ENCODE data around the gene ZC3H4. TPM values are rescaled to one million over a fixed set of nuclear protein-coding genes. Genes with fewer than 3 reads are reported as not detected.

Gene ZC3H4
- total RNA-seq, 2 experiments from 2014 or later: 84.3 to 86.0 TPM

DNA sequence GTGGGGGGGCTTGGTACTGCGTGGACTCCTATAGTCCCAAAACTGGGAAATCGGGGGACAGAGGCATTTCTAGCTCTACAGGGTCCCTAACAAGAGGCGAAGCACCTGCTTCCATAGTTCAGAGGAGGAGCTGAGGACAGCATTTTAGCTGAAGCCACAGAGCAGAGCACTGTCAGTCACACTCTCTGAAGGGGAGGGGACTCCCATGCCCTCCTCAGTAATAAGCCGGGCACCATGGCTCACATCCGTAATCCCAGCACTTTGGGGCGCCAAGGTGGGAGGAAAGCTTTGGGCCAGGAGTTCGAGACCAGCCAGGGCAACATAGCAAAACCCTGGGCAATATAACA lies 90.2 kb downstream of the ZC3H4 start:
- no peak overlapping the region for H3K27ac Mint-ChIP-seq
- ATAC-seq (ENCODE audit: low read depth): no peak
- H3K9me3 Mint-ChIP-seq: no peaks in the 10 kb centered on the region
- no peaks in the 10 kb centered on the region for H3K36me3 Mint-ChIP-seq
- no peak overlapping the region for H3K4me3 Mint-ChIP-seq
- peaks cover 74% of the 10 kb centered on the region for H3K27me3 Mint-ChIP-seq
- POLR2A ChIA-PET: no interaction called here
- peaks cover 8% of the 10 kb centered on the region for H3K4me1 Mint-ChIP-seq
- DNase-seq: no peak

GRCh38 chr19:47022541-47023447 lies 90.8 kb downstream of the ZC3H4 start:
- no peaks in the 10 kb centered on the region for H3K36me3 Mint-ChIP-seq
- DNase-seq (no peak), ATAC-seq (ENCODE audit: low read depth) (no peak)
- H3K27me3 Mint-ChIP-seq: peaks cover 71% of the 10 kb centered on the region
- no peaks in the 10 kb centered on the region for H3K9me3 Mint-ChIP-seq
- H3K27ac Mint-ChIP-seq: no peak overlapping the region
- POLR2A ChIA-PET: interaction anchor here (0.6 to 1.0 kb wide), 2 partner anchors 54 to 103 kb away, joined by 3 to 5 read pairs; no protein-coding TSS in a partner anchor
- H3K4me3 Mint-ChIP-seq: no peak overlapping the region
- peaks cover 8% of the 10 kb centered on the region for H3K4me1 Mint-ChIP-seq

- DNase-seq: no peak
- no peak overlapping the region for H3K4me3 Mint-ChIP-seq
- H3K9me3 Mint-ChIP-seq: no peaks in the 10 kb centered on the region
- no peak overlapping the region for H3K27ac Mint-ChIP-seq
- H3K27me3 Mint-ChIP-seq: peaks cover 65% of the 10 kb centered on the region
- H3K36me3 Mint-ChIP-seq: no peaks in the 10 kb centered on the region
- H3K4me1 Mint-ChIP-seq: peaks cover 6% of the 10 kb centered on the region
- POLR2A ChIA-PET: interaction anchor here (1.0 kb wide), 1 partner anchor 55 kb away, joined by 3 read pairs; no protein-coding TSS in a partner anchor
- no peak for ATAC-seq (ENCODE audit: low read depth)
Measured at GRCh38 chr19:47022140-47022536, 91.4 kb downstream of the ZC3H4 start.

GRCh38 chr19:47021536-47022139 lies 91.9 kb downstream of the ZC3H4 start:
- Mint-ChIP-seq H3K36me3 (no peaks in the 10 kb centered on the region), H3K4me3 (no peak overlapping the region), H3K9me3 (no peaks in the 10 kb centered on the region), H3K27ac (no peak overlapping the region), H3K27me3 (peaks cover 61% of the 10 kb centered on the region), H3K4me1 (peaks cover 6% of the 10 kb centered on the region)
- ATAC-seq (ENCODE audit: low read depth): no peak
- POLR2A ChIA-PET: no interaction called here
- DNase-seq: no peak

GRCh38 chr19:47020992-47021496 lies 92.5 kb downstream of the ZC3H4 start:
- Mint-ChIP-seq H3K27ac (peak overlapping the region; percentile 38), H3K4me1 (peaks cover 6% of the 10 kb centered on the region), H3K27me3 (peaks cover 55% of the 10 kb centered on the region), H3K9me3 (no peaks in the 10 kb centered on the region), H3K36me3 (no peaks in the 10 kb centered on the region), H3K4me3 (peak overlapping the region; percentile 22)
- DNase-seq (no peak), ATAC-seq (ENCODE audit: low read depth) (no peak)
- POLR2A ChIA-PET: interaction anchor here (0.7 kb wide), 1 partner anchor 487 kb away, joined by 5 read pairs; no protein-coding TSS in a partner anchor

DNA sequence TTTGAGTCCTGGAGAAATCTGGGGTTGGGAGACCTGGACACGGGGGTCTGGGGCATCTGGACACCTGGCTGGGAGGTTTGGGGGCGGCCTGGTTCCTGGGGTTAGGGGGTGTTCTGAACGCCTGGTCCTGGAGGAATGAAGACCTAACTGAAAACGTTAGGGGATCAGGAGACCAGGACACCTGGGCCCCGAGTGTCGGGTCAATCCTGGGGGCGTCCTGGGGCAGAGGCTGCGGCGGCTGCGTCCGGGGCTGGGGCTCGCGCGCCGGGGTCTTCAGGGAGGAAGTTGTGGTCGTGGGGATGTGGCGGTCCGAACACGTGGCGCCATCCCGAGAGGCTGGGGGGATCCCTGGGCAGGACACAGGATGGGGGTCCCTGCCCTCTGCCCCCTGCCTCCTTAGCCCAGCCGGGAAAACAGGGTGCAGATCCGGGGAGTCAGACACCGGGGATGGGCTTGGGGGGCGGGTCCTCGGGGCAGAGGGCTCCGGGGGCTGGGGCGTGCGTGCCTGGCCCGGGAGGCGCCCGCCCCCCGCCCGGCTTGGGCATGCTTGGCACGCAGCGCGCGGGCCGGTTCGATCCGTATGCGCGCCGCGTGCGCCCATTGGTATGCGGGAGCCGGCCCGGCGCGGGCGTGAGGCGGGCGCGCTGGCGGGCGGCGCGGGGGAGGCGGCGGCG lies 93.3 kb downstream of the ZC3H4 start:
- no peak for DNase-seq
- Mint-ChIP-seq H3K27me3 (peaks cover 52% of the 10 kb centered on the region), H3K4me1 (peaks cover 6% of the 10 kb centered on the region), H3K27ac (no peak overlapping the region), H3K36me3 (no peaks in the 10 kb centered on the region), H3K4me3 (peak overlapping the region; percentile 30), H3K9me3 (no peaks in the 10 kb centered on the region)
- POLR2A ChIA-PET: interaction anchor here (0.6 to 0.7 kb wide), 2 partner anchors 356 to 486 kb away, joined by 3 to 5 read pairs; no protein-coding TSS in a partner anchor
- ATAC-seq (ENCODE audit: low read depth): no peak

- H3K4me1 Mint-ChIP-seq: peaks cover 6% of the 10 kb centered on the region
- peak within 1 kb of the TSS; percentile 30 for H3K4me3 Mint-ChIP-seq
- no peak within 1 kb of the TSS for H3K27ac Mint-ChIP-seq
- no peak for DNase-seq
- peak; percentile 13 for ATAC-seq (ENCODE audit: low read depth)
- POLR2A ChIA-PET: interaction anchor here (0.6 kb wide), 2 partner anchors 145 to 356 kb away, joined by 3 read pairs; no protein-coding TSS in a partner anchor
- no peaks in the 10 kb centered on the region for H3K9me3 Mint-ChIP-seq
- no peaks in the 10 kb centered on the region for H3K36me3 Mint-ChIP-seq
- H3K27me3 Mint-ChIP-seq: peaks cover 49% of the 10 kb centered on the region
Measured at GRCh38 chr19:47019431-47020041, 94.0 kb downstream of the ZC3H4 start, which contains the start of gene NPAS1. NPAS1 (plus strand) TSS chr19:47019837; CDS start chr19:47021048, 1,211 bp downstream.

DNA sequence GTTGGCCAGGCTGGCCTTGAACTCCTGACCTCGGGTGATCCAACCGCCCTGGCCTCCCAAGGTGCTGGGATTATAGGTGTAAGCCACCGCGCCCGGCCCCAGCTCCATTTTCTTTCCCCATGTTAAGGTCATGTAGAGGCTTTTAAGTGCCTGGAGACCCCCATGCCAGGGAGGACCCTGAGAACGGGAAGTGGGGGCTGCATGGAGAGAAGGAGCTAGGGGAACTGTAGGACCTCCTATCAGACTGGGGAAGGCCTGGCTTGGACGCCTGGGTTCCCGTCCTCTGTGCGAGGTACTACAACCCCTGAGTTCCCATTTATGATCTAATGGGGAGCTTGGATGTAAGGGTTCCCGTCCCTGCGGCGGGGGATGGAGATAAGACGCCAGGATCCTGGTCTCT lies 94.7 kb downstream of the ZC3H4 start:
- POLR2A ChIA-PET: interaction anchor here (0.6 kb wide), 1 partner anchor 145 kb away, joined by 3 read pairs; no protein-coding TSS in a partner anchor
- Mint-ChIP-seq H3K27ac (no peak overlapping the region), H3K4me3 (no peak overlapping the region), H3K27me3 (peaks cover 45% of the 10 kb centered on the region), H3K4me1 (peaks cover 6% of the 10 kb centered on the region), H3K9me3 (no peaks in the 10 kb centered on the region), H3K36me3 (no peaks in the 10 kb centered on the region)
- ATAC-seq (ENCODE audit: low read depth) (peak; percentile 10), DNase-seq (no peak)

Other genes with a start within 250 kb of the ZC3H4 start
- gene NPAS1, start 93.9 kb downstream of the ZC3H4 start, total RNA-seq: under 1 TPM; 0.43 to 0.61 TPM
- gene TMEM160, start 65.2 kb downstream of the ZC3H4 start, total RNA-seq: 10 to 100 TPM; 54.7 to 59.0 TPM
- 100 to 1,000 TPM; 108 to 114 TPM for gene SAE1, start 17.1 kb upstream of the ZC3H4 start, total RNA-seq
- 10 to 100 TPM; 29.5 to 29.9 TPM for gene BBC3, start 117.4 kb upstream of the ZC3H4 start, total RNA-seq
- gene CCDC9, start 142.7 kb upstream of the ZC3H4 start, total RNA-seq: 10 to 100 TPM; 37.8 to 39.6 TPM
- gene INAFM1, start 161.1 kb upstream of the ZC3H4 start, total RNA-seq: 10 to 100 TPM; 14.2 to 15.4 TPM
- gene C5AR1, start 196.1 kb upstream of the ZC3H4 start, total RNA-seq: 1 to 10 TPM; 4.0 to 4.6 TPM
- under 1 TPM; 0.72 to 0.85 TPM for gene C5AR2, start 218.4 kb upstream of the ZC3H4 start, total RNA-seq
- gene DHX34, start 235.5 kb upstream of the ZC3H4 start, total RNA-seq: 10 to 100 TPM; 13.3 to 15.3 TPM